Frontal cortex (tissue), 4 donors: Measurements from ENCODE around the gene TMEM132D. TPM values are rescaled to one million over a fixed set of nuclear protein-coding genes. Genes with fewer than 3 reads are reported as not detected.

ENCODE experiments used
- DNase-seq, 2 donors: peaks; one replicate each; pipeline ENCODE4 v3.0.0; 2012; ENCODE audit warnings: low spot score in 2 of 2
- FAIRE-seq: peaks from 2 replicates; lab custom pipeline; 2012; peaks lifted over from hg19 to GRCh38; lab: Jason Lieb, UNC
- total RNA-seq: library from RNA; depleted of rRNA; stranded (reverse); fragments of >200 nt; gene quantifications from one replicate; pipeline ENCODE4 v1.2.3, GENCODE V29; 2014
- donor health status: control.
- donor health status: control.
- donor health status: control.

TMEM132D gene
- total RNA-seq, 1 donor from 2014 or later: 4.1 TPM

DNA sequence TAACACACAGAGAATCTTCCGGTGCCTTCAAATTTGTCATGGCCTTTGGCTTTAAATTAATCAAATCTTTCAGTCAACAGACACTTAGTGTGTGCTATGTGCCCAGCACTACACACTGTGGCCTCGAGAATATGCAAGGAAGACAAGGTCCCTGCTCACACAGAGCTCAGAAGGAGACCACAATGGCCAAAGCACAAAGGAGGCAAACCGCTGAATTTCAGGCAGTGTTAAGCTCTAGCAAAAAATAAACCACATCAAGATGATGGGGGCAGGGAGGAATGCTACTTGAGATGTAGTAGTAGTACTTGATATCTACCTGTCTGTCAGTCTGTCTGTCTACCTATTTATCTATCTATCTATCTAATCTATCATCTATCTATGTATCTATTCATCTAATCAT, 227.9 kb downstream of the TMEM132D start:
- no peak for DNase-seq
- no peak for FAIRE-seq

DNA sequence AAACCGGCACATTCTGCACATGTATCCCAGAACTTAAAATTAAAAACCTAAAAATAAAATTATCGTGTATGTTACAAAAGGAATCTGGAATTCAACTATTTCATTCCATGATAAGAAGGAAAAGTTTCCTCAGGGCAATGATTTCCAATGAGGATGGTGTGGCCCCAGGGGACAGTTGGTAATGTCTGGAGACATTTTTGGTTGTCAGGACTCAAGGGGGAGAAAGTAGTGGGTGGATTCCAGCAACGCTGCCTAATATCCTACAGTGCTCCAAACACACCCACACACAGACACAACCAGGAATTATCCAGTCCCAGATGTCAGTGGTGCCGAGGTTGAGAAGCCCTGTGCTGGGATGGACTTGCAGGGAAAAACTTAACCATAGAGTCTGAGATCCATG, 228.3 kb downstream of the TMEM132D start:
- no peak for FAIRE-seq

DNA sequence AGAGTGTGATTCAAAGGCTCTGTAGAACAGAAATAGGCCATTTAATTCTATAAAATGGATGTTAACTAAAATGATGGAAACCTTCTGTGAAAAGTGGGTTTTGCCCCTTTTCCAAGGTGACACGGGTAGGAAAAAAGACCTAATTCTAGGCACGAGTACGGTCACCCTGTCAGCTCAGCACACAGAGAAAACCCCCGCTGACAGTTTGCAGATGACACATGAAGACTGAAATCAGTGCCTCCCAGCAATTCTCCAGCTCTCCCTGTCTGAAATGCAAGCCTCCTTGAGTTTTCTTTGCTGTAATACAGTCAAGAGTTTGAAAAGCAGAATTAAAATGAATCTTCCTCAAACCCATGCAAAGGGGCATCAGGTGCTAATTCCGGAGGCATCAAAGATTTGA, 230.0 kb downstream of the TMEM132D start:
- no peak for FAIRE-seq

More for the DNA sequence above, 228.3 kb downstream of the TMEM132D start:
- no peak for DNase-seq

DNA sequence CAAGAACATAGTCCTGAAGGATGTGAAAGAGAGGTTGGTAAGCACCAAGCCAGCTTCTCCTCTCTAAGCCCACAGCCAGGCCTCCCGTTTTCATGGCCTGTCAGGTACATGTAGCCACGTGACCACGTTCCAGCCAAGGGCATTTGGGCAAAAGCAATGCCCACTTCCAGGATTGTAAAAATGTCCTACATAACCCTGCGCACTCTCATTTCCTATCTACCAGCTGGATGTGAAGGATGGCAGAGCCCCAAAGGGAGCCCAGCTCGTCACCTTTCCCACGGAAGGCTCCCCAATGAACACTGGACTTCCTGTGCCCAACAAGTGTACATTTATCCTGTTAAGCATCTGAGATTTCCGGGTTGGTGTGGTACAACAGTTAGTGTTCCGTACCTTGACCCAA, 231.7 kb downstream of the TMEM132D start:
- no peak for FAIRE-seq

More for the DNA sequence above, 230.0 kb downstream of the TMEM132D start:
- DNase-seq: no peak

DNA sequence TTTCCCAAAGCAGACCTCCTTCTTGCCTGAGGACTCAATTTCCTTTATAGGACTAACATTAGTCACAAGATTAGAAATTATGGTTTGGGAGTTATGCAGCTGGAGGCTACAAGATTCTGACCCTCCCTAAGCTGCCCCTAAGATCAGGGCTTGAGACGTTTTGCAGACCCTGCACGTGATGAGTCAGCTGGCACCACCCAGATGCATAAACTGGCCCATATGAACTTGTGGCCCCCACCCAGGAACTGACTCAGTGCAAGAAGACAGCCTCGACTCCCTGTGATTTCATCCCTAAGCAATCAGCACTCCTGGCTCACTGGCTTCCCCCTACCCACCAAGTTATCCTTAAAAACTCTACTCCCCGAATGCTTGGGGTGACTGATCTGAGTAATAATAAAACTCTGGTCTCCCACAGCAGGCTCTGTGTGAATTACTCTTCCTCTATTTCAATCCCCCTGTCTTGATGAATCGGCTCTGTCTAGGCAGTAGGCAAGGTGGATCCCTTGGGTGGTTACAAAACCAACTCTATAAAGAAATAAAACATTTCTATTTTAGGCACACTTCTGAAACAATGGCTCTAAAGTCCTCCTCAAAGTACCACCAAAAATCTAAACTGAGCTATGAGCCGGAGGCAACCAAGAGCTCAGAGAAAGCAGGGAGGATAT, 233.4 kb downstream of the TMEM132D start:
- FAIRE-seq (no peak), DNase-seq (no peak)

More for the DNA sequence above, 231.7 kb downstream of the TMEM132D start:
- no peak for DNase-seq

DNA sequence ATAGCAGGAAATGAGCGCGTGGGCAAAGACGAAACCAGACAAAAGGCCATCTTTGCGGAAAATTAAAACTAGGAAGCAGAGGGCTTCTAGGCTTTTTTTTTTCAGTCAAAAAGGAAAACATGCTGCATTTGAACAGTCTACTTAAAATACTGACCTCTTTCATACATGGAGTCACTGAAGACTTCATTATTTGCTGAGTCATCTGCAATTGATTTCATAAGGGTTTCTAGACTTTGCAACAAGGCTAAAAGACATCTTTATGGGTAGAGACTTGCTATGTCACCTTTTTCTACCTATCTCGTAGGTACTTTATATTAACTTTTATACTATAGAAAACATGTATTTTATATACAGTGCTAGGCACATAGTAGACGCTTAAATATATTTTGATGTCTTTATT, 238.4 kb downstream of the TMEM132D start:
- DNase-seq (no peak), FAIRE-seq (no peak)

DNA sequence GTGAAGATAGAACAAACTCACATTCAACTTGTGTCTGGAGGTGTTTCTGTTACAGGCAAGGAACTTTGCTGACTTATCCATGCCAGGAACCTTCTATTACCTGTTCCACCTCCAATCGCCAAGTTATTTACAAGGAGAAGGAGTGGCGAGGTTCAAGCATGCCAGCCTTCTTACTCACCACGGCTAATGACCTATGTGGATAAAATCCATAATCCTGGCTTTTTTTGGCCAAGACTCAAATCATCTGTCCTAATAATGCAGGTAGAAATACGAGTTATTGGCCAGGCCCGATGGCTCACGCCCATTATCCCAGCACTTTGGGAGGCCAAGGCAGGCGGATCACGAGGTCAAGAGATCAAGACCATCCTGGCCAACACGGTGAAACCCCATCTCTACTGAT, 241.6 kb downstream of the TMEM132D start:
- no peak for DNase-seq
- FAIRE-seq: no peak

DNA sequence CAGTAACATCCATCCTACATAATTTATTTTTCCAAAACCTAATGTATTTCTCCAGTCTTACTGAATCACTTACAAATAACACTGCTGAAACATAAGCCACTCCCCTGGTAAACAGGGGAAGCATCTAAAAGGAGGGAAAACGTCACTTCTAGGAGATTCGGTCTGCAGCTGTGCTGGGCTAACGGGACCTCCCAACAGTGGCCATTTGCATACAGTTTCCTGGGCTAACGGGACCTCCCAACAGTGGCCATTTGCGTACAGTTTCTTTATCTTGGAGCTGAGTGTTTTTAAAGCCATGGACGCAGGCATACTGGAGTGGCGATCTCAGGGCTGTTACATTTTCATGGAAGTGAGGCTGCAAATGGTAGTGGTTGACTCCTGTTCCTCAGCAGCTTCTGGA, 242.9 kb downstream of the TMEM132D start:
- no peak for DNase-seq

DNA sequence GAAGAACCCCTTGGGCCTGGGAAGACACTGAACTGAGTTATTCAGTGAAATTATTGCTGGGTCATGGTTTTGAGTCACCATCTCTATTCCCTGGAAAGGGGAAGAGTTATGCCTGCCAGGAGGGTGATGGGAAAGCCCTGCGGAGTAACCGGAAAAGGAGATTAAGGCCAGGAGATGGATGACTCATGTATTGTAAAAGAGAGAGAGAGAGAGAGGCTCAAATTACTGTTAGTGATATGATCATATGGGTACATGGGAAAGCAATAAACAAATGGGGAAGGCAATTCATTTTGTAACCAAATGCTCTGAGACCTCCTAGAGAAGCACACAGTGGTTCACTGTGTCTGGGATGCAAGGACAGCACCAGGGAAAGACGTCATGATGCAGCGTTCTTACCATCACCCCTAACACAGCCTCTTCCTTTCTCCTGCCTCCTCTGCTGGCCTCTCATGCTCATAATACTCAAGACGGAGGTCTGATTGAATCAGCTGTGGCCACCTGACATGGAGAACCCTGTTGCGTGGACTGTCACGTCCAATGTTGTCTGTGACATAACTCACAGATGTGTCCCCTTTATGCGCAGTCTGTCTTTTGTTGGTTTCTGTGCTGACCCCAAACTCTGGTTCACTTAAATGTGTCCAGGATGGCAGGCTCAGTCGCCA, 243.7 kb downstream of the TMEM132D start:
- FAIRE-seq (no peak), DNase-seq (no peak)

More for the DNA sequence above, 242.9 kb downstream of the TMEM132D start:
- no peak for FAIRE-seq

DNA sequence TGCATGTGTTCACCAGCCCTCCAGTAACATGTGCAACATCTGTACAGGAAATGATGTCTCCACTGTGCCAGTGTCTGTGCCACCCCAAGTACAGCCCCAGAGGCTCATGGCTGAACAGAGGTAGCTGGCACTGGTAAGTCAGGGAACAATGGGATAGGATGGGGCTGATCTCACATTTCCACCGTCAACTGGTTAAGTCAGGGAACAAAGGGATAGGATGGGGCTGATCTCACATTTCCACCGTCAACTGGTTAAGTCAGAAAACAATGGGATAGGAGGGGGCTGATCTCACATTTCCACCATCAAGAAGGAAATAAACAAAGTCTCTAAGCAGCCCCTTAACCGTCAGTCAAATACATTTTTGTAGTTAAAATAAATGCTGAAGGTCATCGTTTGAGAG, 246.6 kb downstream of the TMEM132D start:
- DNase-seq (no peak), FAIRE-seq (no peak)

DNA sequence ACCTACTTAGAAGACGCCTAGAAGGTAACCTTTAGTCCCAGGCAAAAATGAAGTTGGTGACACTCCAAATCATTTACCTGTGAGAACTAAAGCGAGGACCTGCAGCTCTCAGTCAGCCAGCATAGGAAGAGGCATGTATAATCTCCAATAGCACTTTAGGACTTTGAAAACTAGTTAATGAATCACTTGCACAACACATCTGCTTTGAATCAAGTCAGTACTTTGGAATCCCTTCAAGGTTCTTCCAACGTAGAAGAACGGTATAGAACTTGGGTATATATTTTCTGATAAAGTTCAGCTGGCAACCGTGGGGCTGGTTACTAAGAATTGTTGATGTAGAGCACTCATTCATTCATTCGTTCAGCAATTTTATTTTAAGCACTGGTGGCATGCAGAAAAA, 251.9 kb downstream of the TMEM132D start:
- no peak for FAIRE-seq
- no peak for DNase-seq

DNA sequence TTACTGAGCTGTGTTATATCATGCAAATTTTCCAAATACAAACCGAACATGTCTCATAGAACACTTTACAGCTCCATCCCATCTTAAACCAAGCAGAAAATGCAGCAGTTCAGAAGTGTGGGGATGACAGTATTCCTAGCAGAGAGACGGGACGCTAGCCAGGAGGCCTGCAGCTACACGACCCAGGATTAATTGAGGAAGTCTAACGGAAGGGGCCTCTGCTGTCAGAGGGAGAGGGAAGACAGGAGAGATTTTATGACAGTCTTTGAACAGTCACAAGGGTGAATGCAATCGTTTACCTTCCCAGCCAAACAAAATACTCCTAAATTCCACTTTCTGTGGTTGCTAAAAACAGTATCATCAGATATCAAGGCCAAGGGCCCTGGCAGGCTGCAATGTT, 261.9 kb downstream of the TMEM132D start:
- DNase-seq: no peak
- no peak for FAIRE-seq

DNA sequence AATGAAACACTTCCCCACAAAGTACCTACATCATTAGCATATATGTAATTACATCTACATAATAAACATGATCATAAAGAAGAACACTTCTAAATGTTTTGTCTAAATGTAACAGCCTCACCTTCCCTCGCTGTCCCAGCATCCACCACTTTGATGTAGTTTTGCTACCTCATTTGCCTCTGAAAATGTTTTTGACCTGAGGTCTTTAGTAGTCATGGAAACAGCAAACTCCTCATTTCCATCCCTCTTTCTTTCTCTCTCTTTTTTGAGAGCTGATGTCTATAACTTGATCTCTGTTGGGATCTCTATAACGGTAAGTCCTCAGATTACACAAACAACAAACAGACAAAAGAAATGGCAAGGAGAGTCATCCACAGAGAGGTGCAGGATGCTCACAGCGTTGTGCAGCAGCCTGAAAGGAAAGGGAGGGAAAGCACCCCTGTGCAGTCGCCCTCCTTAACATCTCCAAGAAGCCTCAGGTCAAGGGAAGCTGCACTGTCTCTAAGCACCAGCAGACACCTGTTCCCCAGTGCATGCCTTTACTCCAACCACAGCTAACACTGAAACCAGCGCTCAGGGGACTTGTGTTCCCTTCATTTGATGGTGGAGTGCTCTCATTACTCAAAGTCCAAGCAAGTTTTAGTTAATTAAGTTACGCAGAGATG, 268.7 kb downstream of the TMEM132D start:
- DNase-seq (no peak), FAIRE-seq (no peak)

DNA sequence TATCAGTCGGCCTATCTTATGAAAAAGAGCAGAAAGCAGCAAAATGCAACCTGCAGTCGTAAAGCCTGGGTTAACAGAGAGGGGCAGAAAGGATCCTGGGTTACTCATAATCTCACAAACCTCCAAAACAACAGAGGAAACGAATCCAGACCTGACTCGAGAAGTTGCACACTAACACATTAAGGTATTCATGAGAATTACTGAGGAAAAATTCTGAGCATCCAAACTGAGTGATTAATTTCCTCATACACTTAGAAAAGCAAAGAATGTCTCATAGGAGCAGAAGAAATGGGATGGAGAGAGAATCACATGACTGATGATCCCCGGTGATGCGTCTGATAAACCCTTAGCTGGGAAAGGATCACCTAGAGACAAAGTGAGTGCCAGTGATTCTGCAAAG, 272.5 kb downstream of the TMEM132D start:
- no peak for DNase-seq
- FAIRE-seq: no peak

DNA sequence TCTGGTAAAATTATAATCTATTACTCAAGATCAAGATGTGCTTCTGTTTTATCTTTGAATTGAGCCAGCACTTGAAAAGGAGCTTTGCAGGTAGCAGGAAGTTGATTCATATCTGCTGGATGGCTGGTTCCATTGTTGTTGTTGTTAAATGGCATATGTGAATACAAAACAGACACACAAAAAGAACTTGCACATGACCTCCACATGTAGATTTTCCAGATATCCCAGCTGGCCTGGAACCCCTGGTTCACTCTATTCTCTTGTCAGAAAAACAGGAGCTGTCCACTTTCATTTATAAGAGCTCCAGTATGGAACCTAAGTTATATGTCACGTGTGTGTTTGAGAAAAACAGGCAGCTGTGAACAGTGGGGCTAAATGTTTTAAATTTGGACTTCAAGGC, 273.9 kb downstream of the TMEM132D start:
- DNase-seq: no peak
- no peak for FAIRE-seq

DNA sequence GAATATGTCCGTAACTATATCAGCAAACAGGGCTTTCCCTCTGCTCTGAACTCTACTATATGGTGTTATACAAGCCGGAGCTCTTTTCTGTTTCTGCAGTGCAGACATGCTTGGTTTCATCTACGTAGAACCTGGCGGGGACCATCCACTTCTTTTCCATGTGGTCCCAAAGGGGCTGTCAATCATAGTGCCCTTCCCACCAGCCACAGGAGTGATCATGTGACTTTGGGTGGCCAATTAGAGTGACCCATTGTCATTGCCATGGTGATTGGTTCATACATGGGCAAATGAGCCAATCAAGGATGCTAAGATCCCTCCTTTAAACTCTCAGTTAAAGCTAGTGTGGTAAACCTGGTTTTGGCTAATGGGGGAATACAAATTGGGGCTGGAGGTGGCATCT, 281.3 kb downstream of the TMEM132D start:
- DNase-seq: no peak
- no peak for FAIRE-seq

DNA sequence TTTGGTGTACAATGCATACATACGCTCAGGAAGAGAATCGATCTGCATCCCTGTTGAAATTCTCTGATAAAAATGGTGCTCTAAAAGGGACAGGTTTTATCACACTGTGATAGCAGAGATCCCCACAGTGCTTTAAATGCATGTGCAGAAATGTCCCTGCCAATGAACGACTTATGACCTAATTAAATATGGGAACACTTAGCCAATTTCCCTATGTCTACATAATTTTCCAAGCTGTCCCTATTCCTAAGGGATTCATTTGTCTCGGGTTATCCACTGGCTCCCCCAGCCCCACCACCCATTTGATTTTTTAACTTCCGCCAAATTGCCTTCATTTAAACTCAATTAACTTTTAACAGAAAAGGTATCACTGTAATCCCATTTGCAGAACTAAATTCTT, 284.6 kb downstream of the TMEM132D start:
- FAIRE-seq (no peak), DNase-seq (no peak)

DNA sequence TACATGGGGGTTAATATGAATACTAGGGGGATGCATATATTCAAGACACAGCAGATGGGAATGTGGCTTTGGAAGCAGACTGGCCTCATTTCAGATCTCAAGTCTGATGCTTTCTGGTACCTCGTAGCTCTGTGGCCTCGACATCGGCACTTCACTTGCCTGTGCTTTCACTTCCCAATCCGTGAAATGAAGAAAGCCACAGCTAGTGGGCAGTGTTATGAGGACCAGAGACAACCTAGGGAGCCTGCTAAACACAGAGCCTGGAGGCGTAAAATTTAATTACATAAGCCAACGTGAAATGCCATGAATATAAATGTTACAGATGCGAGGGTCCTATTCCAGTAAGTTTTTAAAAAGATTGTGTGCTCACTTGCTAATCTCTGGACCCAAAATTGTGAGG, 286.0 kb downstream of the TMEM132D start:
- DNase-seq (no peak), FAIRE-seq (no peak)

DNA sequence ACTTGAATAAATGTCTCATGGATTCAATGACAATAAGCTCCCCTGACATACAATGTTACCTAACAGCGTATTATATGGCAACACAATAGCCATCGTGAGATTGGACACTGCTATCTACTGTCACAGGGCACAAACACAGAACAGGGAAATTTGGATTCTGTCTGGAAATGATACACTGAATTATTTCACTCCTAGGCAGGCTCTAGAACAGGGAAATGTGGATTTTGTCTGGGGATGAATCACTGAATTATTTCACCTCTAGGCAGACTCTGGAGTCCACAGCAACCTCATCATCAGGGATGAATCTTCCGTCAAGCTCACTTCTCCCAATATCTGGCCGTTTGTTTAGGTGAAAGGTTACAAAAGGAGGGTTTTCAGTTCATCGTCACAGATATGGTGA, 288.8 kb downstream of the TMEM132D start:
- no peak for FAIRE-seq
- no peak for DNase-seq

DNA sequence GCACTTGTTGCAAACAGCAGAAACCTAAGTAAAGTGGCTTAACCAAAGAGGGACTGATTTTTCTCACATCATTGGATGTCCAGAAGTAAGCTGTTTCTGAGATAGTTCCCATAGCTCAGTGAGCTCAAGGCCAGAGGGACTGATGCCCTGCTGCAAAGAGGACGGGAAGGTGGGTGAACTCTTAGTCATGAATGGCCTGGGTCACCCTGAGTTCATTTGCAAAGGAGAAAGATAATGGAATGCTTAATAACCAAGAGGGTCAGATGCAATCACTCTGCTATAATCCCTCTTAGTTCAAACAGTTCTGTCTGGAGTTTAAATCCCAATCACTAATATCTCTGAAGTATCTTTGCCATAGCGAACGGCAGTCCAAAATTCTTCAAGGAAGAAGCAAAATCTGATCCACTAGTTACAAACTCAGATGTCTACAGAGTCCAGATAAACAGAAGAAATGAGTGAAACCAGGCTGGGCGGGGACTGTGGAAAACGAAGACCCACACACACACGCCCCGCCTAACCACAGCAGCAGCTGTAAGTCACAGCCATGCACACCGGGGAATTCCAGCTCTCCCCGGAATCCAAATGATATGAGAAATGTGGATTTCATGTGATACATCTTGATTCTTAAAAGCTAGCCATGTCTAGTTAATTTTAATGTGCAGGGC, 289.5 kb downstream of the TMEM132D start:
- FAIRE-seq (no peak), DNase-seq (no peak)

DNA sequence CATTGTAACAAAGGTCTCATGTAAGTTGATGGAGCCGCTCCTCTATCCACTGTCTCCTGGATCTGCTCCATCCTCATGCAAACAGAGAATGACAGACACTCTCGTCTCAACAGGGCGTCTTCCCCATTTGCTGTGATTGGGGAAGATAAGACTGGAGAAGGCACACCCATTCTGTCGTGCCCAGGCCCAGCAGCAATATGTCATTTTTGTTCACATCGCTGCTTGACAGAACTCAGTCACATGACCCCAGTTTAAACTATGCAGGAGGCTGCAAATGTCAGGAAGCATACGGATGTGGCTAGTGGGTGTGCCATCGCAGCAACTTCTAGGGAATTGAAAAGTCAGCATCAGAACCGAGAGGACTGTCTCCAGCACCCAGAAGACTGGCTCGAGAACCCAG, 290.5 kb downstream of the TMEM132D start:
- DNase-seq (no peak), FAIRE-seq (no peak)
